HG03280 (cell line): ENCODE results near the gene LITAFD.
"Not testable (repeated sequence)": the region's sequence is repeated elsewhere in the genome, so short reads cannot be mapped to it uniquely, and the experiment has no call there.

Experiments
- ATAC-seq: cut with Tn5 transposase; IDR thresholded peaks from one replicate; pipeline ENCODE4 v1.9.1; 2021; ENCODE audit warnings: mild to moderate bottlenecking, moderate library complexity; ENCODE audit not compliant: unreplicated experiment

Gene LITAFD

GRCh38 chr16:8916541-8917225 is 34.5 kb downstream of the LITAFD start:
- ATAC-seq: no peak

DNA sequence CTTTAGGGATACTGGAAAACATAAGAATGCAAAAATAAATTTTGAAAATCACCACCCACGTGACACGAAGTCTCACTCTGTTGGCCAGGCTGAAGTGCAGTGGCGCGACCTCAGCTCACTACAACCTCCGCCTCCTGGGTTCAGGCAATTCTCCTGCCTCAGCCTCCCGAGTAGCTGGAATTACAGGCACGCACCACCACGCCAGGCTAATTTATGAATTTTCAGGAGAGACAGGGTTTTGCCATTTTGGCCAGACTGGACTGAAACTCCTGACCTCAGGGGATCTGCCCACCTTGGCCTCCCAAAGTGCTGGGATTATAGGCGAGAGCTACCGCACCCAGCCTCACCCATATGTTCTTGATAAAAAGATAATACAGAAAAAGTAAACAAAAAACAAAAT is 35.2 kb downstream of the LITAFD start:
- ATAC-seq: not testable (repeated sequence)

DNA sequence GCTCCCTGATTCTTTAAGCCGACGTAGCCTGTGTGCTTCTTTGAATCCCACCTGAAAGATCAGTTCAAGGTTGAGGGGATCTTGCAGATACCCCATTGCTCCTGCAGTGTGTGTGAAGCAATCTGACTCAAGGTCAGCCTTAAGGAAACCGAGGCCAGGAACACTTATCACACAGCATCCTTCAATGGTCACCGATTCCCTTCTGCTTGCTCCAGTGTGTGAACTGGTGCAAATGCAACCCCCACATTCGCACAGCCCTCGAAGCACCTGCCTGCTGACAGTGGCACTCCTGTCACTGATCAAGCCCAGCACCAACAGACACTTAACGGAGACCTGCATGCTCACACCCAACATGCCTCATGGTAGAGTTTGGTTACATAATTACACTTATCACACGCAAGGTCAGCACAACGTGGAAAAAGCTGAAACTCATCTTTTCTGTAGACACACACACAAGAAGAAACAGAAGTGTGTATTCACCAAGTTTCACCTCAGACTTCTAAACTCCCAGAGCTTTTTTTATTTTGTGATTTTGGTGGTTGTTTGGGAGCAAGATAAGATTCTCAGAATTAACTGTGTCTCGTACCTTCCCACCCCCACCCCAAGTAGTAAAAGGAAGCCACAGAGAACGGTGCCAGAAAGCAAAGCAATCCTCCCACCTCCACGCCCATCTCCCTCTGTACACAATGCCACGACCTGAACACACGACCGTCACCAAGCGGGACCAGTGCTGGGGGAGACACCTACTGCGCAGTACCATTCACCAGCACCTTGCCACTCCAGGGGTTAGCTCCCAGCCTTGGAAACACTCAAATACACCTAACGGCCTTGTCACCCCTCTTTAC is 37.2 kb downstream of the LITAFD start:
- ATAC-seq: no peak

GRCh38 chr16:8919934-8920462 is 37.8 kb downstream of the LITAFD start:
- ATAC-seq: no peak

GRCh38 chr16:8920645-8921346 is 38.6 kb downstream of the LITAFD start:
- ATAC-seq: no peak

- ATAC-seq: no peak
These were observed 39.3 kb downstream of the LITAFD start for GRCh38 chr16:8921347-8921984.

- ATAC-seq: no peak
These were observed 41.0 kb downstream of the LITAFD start for GRCh38 chr16:8923199-8923598.

DNA sequence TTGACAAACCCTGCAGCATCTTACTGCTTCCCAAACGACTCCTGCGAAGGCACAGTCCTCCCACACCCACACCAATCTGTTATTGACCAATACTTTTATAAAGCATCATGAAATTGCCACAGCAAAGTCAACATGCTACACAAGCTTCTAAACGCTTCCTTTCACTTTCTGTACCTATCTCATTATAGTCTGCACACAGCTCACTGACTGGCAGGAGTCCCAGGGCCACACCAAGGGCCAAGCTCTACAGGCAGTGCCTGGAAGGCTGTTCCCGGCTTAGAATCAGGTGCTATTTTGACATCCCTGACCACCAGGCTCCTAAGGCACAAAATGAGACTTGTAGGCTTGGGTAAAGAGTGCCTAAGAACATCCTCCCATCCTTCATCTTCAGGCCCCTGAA is 42.1 kb downstream of the LITAFD start:
- ATAC-seq: no peak

DNA sequence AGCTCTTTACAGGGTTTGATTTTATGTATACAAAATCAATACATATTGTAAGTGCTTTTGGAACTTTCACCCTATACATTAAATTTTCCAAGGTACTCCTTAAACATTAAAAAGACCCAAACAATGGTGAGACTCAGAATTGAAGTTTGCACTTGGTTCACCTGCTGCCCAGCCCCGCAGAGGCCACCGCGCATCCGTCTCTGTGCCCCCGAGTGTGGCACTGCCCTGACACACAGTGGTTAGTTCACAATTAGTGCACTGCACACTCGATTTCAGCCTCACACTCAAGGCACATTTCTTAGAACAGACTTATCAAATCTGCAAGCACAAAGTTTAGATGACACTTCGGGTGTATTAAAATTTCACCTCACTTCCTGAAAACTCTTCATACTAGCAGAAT is 43.3 kb downstream of the LITAFD start:
- no peak for ATAC-seq

- no peak for ATAC-seq
These were observed 44.7 kb downstream of the LITAFD start for GRCh38 chr16:8926827-8927226.

DNA sequence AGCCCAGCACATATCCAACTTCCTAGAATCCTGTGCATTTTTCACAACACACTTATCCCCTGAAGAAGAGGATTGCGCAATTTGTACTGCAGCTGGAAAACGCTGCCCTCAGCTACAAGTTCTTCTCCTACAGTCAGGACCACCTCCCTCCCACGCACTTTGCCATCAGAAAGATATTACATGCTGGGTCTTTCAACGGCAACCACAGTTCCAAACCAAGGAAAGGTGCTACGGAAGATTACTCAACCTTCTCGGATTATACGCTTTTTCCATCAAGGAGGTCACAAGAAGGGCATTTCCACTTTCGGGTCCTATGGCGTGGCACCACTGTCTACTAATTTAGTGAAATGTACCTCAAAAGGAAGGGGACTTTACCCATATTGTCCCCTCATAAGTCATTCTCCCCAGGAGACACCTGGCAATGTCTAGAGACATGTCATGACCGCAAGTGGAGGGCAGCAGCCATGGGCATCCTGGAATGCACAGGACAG is 46.4 kb downstream of the LITAFD start:
- no peak for ATAC-seq

GRCh38 chr16:8929086-8929748 is 47.1 kb downstream of the LITAFD start:
- no peak for ATAC-seq

GRCh38 chr16:8931859-8932258 is 49.7 kb downstream of the LITAFD start:
- ATAC-seq: no peak

DNA sequence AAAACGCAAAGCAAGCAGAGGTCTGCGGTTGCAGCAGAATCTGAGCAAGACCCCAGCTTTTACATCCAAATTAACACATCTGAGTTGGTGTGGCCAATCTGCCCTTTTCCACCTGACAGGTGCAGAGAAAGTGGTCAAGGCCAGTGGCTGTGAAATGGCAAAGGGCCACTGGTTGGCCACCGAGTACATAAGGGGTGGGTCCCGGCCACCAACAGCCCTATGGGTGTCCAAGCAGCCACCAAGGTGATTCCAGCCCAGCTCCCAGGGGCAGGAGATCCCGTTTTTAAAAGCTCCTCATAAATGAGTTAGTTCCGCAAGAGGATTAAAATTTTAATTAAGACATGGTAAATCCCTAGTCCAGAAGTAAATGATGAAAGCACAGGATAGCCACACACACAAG is 52.5 kb downstream of the LITAFD start:
- no peak for ATAC-seq
